ENCODE data around the gene AGAP5.

GRCh38 chr10:73655990-73656298, 42.0 kb downstream of the AGAP5 start, which contains the start of gene SYNPO2L:
- TF ChIP-seq REST (IDR thresholded peaks at IDR 0.05; ENCODE audit: insufficient read depth in 1 of 2, low read depth in 2 of 2, low read length in 2 of 2) (no peak), POLR2AphosphoS5 (IDR thresholded peaks at IDR 0.05; ENCODE audit: low read depth, low read length) (no peak), TAF1 (IDR thresholded peaks at IDR 0.05; ENCODE audit: borderline replicate concordance, insufficient read depth, low read length) (no peak)

Data from PFSK-1 (cell line).